A204.1 (cell line): Measurements from ENCODE around the gene SHC2.
"Not testable (repeated sequence)": the region's sequence is repeated elsewhere in the genome, so short reads cannot be mapped to it uniquely, and the experiment has no call there.

Experiments
- FAIRE-seq: peaks from 2 replicates; lab custom pipeline; 2012; peaks lifted over from hg19 to GRCh38; lab: Jason Lieb, UNC

SHC2 gene

GRCh38 chr19:423691-424466 lies 37.0 kb downstream of the SHC2 start:
- no peak for FAIRE-seq

- not testable (repeated sequence) for FAIRE-seq
Observed at GRCh38 chr19:422917-423226, 38.0 kb downstream of the SHC2 start.

GRCh38 chr19:422213-422916 lies 38.5 kb downstream of the SHC2 start:
- FAIRE-seq: no peak

- no peak for FAIRE-seq
Observed at GRCh38 chr19:419721-420515, 40.9 kb downstream of the SHC2 start.

GRCh38 chr19:418761-419671 lies 41.8 kb downstream of the SHC2 start:
- no peak for FAIRE-seq

- no peak for FAIRE-seq
Observed at GRCh38 chr19:416416-416815, 44.4 kb downstream of the SHC2 start.

GRCh38 chr19:415292-415691 lies 45.5 kb downstream of the SHC2 start:
- FAIRE-seq: no peak

- no peak for FAIRE-seq
Observed at GRCh38 chr19:413756-414420, 46.9 kb downstream of the SHC2 start.

GRCh38 chr19:412356-413355 lies 48.2 kb downstream of the SHC2 start:
- FAIRE-seq: no peak

- FAIRE-seq: no peak
Observed at GRCh38 chr19:411723-412355, 49.0 kb downstream of the SHC2 start.

GRCh38 chr19:411121-411722 lies 49.6 kb downstream of the SHC2 start:
- not testable (repeated sequence) for FAIRE-seq

GRCh38 chr19:410243-410781 lies 50.5 kb downstream of the SHC2 start:
- no peak for FAIRE-seq

- FAIRE-seq: no peak
Observed at GRCh38 chr19:409516-410242, 51.2 kb downstream of the SHC2 start.

GRCh38 chr19:408902-409515 lies 51.8 kb downstream of the SHC2 start, which contains the start of gene C2CD4C:
TSS of gene C2CD4C (minus strand) at chr19:409147. CDS start at chr19:408361, 786 bp downstream.
- FAIRE-seq: no peak

- no peak for FAIRE-seq
Observed at GRCh38 chr19:408441-408901, 52.4 kb downstream of the SHC2 start.

GRCh38 chr19:407511-408440 lies 53.1 kb downstream of the SHC2 start:
- no peak for FAIRE-seq
